Peyer's patch (tissue), 4 donors: Measurements from ENCODE around the gene ZNF408. TPM values are rescaled to one million over a fixed set of nuclear protein-coding genes. Genes with fewer than 3 reads are reported as not detected.
"Not testable (repeated sequence)": the region's sequence is repeated elsewhere in the genome, so short reads cannot be mapped to it uniquely, and the experiment has no call there.

Experiments
- DNase-seq, 3 donors: peaks; one replicate each; pipeline ENCODE4 v3.0.0-alpha.2; 2017 to 2019
- H3K27ac ChIP-seq, 4 donors: fragments of 200-600 bp; sonication (generic); one replicate each; pipeline ENCODE4 v1.5.1; 2016 to 2019
- H3K27me3 ChIP-seq, 2 donors: fragments of 200-600 bp; sonication (generic); one replicate each; pipeline ENCODE4 v1.5.1; 2019
- H3K36me3 ChIP-seq, 3 donors: fragments of 200-600 bp; sonication (generic); one replicate each; pipeline ENCODE4 v1.5.1; 2016 to 2019
- H3K4me1 ChIP-seq, 4 donors: fragments of 200-600 bp; sonication (generic); one replicate each; pipeline ENCODE4 v1.5.1; 2016 to 2019
- H3K4me3 ChIP-seq, 4 donors: fragments of 200-600 bp; sonication (generic); 1 replicate in 3 of 4; 2 replicates in 1 of 4; pipeline ENCODE4 v1.5.1; 2016 to 2019; ENCODE audit warnings: mild to moderate bottlenecking in 1 of 4
- H3K9me3 ChIP-seq, 4 donors: fragments of 200-600 bp; sonication (generic); one replicate each; pipeline ENCODE4 v1.5.1; 2016 to 2019; ENCODE audit warnings: mild to moderate bottlenecking in 1 of 4
- CTCF ChIP-seq, 6 experiments: fragments of 450-650 bp in 4 of 6; fragments of 200-600 bp in 2 of 6; sonication (generic) in 1 of 6; IDR thresholded peaks; one replicate each; pipeline ENCODE4 v1.5.1; 2017 to 2019; ENCODE audit warnings: antibody characterized with exemption in 6 of 6, mild to moderate bottlenecking in 3 of 6, moderate library complexity in 1 of 6
- POLR2A ChIP-seq, 2 donors: fragments of 450-650 bp; IDR thresholded peaks; one replicate each; pipeline ENCODE4 v1.5.1; 2017; ENCODE audit warnings: antibody characterized with exemption in 2 of 2, mild to moderate bottlenecking in 2 of 2, moderate library complexity in 2 of 2
- total RNA-seq, 4 donors: library from RNA; depleted of rRNA; stranded (reverse); fragments of >200 nt; gene quantifications; one replicate each; pipeline ENCODE4 v1.1.0, GENCODE V29; 2016

Gene ZNF408
- total RNA-seq, 4 donors from 2014 or later: 6.3 to 20.0 (median 8.4) TPM

DNA sequence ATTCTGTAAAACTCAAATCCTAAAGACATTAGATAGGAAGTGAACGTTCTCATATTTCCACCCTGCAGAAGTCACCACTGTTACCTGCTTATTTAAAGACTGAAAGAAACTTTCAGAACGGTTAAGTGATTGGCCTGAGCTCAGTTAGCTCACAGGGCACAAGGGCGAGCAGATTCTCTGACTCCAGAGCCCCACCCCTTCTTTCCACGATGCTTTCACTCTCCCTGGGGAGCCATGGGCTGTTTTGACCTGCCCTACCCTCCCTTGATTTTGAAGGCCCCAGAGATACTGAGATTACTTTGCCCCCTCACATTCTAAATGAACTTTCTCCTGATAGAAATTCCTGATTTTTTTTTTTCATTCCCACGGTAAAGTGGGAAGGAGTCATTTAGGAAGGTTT is 34.3 kb upstream of the ZNF408 start:
- no peak for DNase-seq
- no peak for TF ChIP-seq CTCF (IDR thresholded peaks at IDR 0.05)
- TF ChIP-seq POLR2A (IDR thresholded peaks at IDR 0.05): no peak
- Histone ChIP-seq H3K4me1 (no peaks in the 10 kb centered on the region), H3K9me3 (no peaks in the 10 kb centered on the region), H3K4me3 (no peak overlapping the region), H3K27me3 (no peaks in the 10 kb centered on the region), H3K36me3 (peaks cover 0 to 88% (median 0%) of the 10 kb centered on the region in 3 donors), H3K27ac (peak overlapping the region in 2 of 4 donors; percentile 6 to 22)

- H3K36me3 ChIP-seq: peaks cover 0 to 88% (median 0%) of the 10 kb centered on the region in 3 donors
- TF ChIP-seq CTCF (IDR thresholded peaks at IDR 0.05): no peak
- TF ChIP-seq POLR2A (IDR thresholded peaks at IDR 0.05): no peak
- peak overlapping the region in 3 of 4 donors; percentile 5 to 22 (median 6) for H3K27ac ChIP-seq
Observed at GRCh38 chr11:46667043-46667481, 33.8 kb upstream of the ZNF408 start.

DNA sequence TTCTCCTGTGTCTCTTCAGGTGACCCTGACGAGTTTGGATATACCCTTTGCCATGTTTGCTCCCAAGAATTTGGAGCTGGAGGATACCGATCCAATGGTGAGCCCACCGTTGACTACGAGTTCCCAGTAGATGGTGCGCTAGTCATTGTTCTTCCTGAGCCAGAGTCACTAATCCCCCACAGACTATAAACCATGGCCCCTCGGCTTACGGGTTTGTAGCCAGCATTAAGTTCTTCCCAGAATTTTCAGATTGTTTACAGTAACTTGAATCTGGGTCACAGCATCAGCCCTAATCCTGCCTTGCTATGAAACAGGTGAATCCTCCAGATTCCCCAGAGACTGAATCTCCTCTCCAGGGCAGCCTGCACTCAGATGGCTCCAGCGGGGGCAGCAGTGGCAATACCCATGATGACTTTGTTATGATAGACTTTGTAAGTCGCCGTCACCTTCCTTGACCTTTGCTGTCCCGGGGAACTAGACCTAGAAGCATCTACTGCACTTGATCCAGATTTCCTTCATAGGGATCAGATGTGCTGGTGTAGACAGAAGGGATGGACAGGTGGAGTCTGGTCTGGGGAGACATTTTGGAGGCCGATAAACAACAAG is 32.2 kb upstream of the ZNF408 start:
- peak in 1 of 3 donors; percentile 19 for DNase-seq
- Histone ChIP-seq H3K27ac (no peak overlapping the region), H3K27me3 (no peaks in the 10 kb centered on the region), H3K9me3 (no peaks in the 10 kb centered on the region), H3K4me3 (no peak overlapping the region), H3K36me3 (peaks cover 0 to 97% (median 0%) of the 10 kb centered on the region in 3 donors), H3K4me1 (no peaks in the 10 kb centered on the region)
- TF ChIP-seq CTCF (IDR thresholded peaks at IDR 0.05) (no peak), POLR2A (IDR thresholded peaks at IDR 0.05) (no peak)

More at GRCh38 chr11:46667043-46667481, 33.8 kb upstream of the ZNF408 start:
- Histone ChIP-seq H3K4me1 (no peaks in the 10 kb centered on the region), H3K27me3 (no peaks in the 10 kb centered on the region), H3K4me3 (no peak overlapping the region), H3K9me3 (no peaks in the 10 kb centered on the region)
- peak in 1 of 3 donors; percentile 43 for DNase-seq

- DNase-seq: peak in 1 of 3 donors; percentile 7
- peaks cover 0 to 91% (median 0%) of the 10 kb centered on the region in 3 donors for H3K36me3 ChIP-seq
- no peak for TF ChIP-seq POLR2A (IDR thresholded peaks at IDR 0.05)
- TF ChIP-seq CTCF (IDR thresholded peaks at IDR 0.05): peak in 3 of 6 experiments; percentile 14 to 29 (median 18)
- no peak overlapping the region for H3K4me3 ChIP-seq
- H3K27ac ChIP-seq: no peak overlapping the region
- no peaks in the 10 kb centered on the region for H3K9me3 ChIP-seq
- H3K4me1 ChIP-seq: peaks cover 0 to 5% (median 3%) of the 10 kb centered on the region in 4 donors
- H3K27me3 ChIP-seq: no peaks in the 10 kb centered on the region
Observed at GRCh38 chr11:46669711-46670139, 31.1 kb upstream of the ZNF408 start.

- H3K36me3 ChIP-seq: peaks cover 0 to 83% (median 0%) of the 10 kb centered on the region in 3 donors
Observed at GRCh38 chr11:46670521-46670920, 30.3 kb upstream of the ZNF408 start.

DNA sequence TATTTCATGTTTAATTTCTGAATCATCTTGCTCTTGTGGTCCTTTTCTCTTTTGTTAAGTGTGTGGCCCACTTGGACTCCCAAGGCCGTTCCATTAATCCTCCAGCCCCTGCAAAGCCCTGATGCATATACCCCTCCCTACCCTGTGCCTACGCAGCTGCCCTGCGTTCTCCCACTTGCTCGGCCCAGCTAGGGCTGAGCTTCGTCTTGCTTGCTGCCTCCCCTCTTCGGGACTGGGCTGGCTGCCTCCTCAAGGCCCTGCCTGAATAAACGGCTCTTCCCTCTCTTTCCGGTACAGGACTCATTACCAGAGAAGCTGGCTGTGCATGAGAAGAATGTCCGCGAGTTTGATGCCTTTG is 28.9 kb upstream of the ZNF408 start:
- Histone ChIP-seq H3K27ac (peak overlapping the region in 1 of 4 donors; percentile 9), H3K9me3 (no peaks in the 10 kb centered on the region), H3K27me3 (no peaks in the 10 kb centered on the region), H3K4me3 (no peak overlapping the region), H3K4me1 (peaks cover 9 to 19% (median 15%) of the 10 kb centered on the region in 4 donors), H3K36me3 (peaks cover 0 to 76% (median 0%) of the 10 kb centered on the region in 3 donors)
- TF ChIP-seq POLR2A (IDR thresholded peaks at IDR 0.05): no peak
- no peak for DNase-seq

More at GRCh38 chr11:46670521-46670920, 30.3 kb upstream of the ZNF408 start:
- not testable (repeated sequence) for DNase-seq, H3K4me3 ChIP-seq, H3K27me3 ChIP-seq, H3K27ac ChIP-seq, H3K9me3 ChIP-seq
- peaks cover 6 to 13% (median 10%) of the 10 kb centered on the region in 4 donors for H3K4me1 ChIP-seq
